Fibroblast of peridontal ligament (primary cell): ENCODE results near the gene HGF.

Source experiments
- DNase-seq: peaks from one replicate; pipeline ENCODE4 v3.0.0-alpha.2; 2010; ENCODE audit errors: extremely low read depth

The HGF gene

GRCh38 chr7:81684514-81685269 lies 85.2 kb downstream of the HGF start:
- DNase-seq = peak; percentile 100

DNA sequence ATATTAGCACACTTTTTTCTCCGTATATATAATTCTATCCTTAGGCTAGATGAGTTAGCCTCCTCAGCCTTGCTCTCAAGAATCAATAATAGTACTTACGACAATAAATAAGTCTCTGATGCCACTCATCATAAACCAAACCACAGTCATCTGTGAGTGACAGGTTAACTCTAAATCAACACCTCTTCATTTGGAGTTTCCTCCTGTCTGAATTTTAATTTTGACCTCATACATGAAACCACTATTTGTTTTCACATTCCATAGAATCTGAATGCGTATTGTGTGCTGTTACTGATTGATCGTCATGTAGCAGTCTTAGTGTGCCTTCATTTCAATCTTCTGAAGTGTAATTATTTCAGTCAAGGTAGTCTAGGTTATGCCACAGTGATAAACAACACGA lies 85.8 kb downstream of the HGF start:
- DNase-seq = no peak

DNA sequence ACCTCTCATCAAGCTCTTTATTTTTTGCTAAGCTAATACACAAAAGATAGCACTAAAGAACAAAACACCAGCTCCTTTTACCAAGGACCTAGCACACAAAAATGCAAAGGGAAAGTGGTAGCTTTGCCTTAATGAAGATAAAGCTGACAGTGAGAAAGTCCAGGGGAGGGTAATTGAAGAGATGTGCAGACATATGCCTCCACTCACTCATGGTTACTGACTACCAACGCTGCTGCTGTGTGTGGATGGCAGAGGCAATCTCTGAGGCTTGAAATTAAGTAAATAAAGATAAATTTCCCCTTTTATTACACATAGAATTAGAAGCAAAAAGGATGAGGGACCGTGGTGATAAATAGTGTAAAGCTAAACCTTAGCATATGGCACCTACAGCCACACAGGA lies 87.0 kb downstream of the HGF start:
- DNase-seq = no peak

- no peak for DNase-seq
Observed at GRCh38 chr7:81680120-81680519, 89.7 kb downstream of the HGF start.

GRCh38 chr7:81676813-81677212 lies 93.0 kb downstream of the HGF start:
- peak; percentile 67 for DNase-seq

- DNase-seq = peak; percentile 61
Observed at GRCh38 chr7:81676105-81676811, 93.6 kb downstream of the HGF start.

DNA sequence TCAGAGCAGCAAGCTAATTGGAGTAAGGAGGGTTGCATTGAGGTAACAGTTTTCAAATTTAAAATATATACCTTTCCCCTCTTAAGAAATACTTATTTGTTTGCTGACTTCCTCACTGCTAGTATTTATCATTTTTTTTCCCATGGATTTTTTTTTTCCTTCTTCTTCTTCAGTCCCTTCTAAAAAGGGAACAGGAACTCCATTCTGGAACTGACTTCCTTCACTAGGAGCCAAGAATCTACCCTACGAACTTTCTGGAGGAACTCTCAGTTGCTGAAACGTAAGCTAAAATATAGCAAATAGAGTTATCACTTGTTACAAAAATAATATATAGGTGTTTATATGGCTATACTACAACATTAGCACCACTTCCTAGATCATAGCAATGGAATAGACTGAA lies 95.4 kb downstream of the HGF start:
- DNase-seq = no peak

- DNase-seq = no peak
Observed at GRCh38 chr7:81672872-81673271, 97.0 kb downstream of the HGF start.

GRCh38 chr7:81669476-81670105 lies 100.3 kb downstream of the HGF start:
- no peak for DNase-seq

GRCh38 chr7:81666209-81666608 lies 103.6 kb downstream of the HGF start:
- no peak for DNase-seq

- no peak for DNase-seq
Observed at GRCh38 chr7:81665236-81665635, 104.6 kb downstream of the HGF start.

DNA sequence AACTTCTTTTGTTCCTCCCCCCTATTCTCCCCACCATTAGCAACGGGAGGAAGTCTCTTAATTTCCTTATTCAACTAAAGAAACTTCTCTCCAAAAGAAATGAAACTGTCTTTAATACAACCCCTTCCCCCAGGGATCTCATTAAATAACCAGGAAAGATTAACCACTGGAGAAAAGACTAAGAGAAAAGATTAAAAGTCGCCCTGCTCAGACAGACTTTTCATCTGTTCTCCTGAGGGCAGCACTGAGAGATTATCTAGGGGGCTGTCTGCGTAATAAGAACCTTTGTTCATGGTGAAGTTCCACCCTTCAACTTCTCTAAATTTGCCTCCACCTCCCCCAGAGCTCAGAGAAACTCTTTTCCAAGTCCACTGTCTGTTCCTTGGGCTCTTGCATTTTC lies 105.5 kb downstream of the HGF start:
- DNase-seq = no peak

DNA sequence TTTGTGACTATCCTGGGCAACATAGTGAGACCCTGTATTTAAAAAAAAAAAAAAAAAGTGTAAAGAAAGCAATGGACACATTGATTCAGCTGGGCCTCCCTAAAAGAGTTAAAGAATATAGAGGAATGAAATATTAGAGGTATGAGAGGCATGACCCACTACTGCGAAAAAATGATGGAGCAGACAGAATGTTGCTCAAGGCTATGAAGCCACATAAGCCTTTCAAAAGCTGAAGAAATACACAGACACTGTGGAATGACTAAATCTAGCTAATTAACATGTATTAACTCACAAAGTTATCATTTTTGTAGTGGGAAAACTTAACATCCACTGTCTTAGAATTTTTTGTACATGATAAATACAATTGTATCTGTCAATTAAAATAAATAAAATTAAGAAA lies 107.3 kb downstream of the HGF start:
- DNase-seq = peak; percentile 46

DNA sequence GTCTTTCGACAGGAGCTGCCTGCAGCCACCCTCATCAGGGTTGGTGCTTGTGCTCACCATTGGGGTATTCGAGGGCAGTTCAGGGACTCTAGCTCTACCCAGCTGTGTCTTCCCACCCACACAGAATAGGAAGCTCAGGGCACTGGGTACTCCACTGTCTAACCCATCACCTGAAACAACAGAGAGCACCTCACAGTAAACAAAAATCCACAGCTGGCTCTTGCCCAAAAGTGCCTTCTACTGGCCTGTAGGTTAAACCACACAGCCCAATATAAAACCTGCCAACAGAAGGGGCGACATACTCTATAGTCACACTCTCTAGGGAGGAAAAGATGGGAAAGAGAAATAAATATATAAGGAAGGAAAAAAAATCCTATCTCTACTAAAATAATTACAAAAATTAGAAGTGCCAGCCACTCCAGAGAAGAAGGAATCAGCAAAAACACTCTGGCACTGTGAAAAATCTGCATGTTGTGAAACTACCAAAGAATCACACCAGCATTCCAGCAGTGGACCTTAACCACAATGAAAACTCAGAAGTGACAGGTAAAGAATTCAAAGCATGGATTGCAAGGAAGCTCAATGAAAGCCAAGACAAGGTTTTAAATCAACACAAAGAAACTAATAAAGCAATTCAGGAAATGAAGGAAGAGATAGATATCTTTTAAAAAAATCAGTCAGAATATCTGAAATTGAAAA lies 110.0 kb downstream of the HGF start:
- DNase-seq = no peak

DNA sequence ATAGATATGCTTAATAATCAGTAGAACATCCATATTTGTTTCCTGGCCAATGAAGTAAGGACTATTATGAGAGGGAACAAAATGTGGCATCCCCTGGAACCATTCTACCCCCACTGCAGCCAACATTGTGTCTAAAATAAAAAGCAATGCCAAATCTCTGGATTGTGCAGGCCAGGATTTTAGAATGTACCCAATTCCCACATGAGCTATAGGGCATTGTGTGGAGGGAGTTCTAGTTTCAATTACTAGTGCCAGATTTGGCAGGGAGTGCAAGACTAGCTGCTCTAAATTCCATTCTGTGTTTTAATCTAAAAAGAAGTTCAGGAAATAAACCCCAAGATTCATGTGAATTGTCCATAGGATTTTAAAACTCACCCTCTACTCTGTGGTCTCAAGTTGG lies 112.3 kb downstream of the HGF start:
- DNase-seq = peak; percentile 32

DNA sequence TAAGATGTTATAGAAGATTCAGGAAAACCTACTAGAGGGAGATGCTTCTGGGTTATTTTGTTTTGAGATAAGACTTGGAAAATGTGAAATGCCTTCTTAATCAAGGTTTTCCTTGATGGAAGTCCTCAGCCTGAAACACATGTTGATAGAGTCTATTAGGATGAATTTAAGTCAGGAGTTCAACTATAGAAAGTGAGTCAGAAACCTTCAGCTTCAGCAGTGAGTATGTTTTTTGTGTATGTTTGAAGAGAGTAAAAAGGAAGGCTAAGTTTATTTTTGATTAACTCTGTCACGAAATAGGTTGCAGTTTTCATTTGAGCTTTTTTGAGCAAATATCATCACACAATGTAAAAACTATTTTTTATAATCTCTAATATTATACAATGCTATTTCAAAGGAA lies 114.6 kb downstream of the HGF start:
- DNase-seq = no peak

GRCh38 chr7:81652225-81652624 lies 117.6 kb downstream of the HGF start:
- DNase-seq = no peak
